Activated CD4-positive, alpha-beta T cell treated with anti-CD3 and anti-CD28 coated beads, Interleukin-2, amount 50 U/mL, for 1 hour (primary cell): Measurements from ENCODE around the gene MSMP.

Source experiments
- DNase-seq: peaks from one replicate; pipeline ENCODE4 v3.0.0-alpha.2; 2020

The MSMP gene

GRCh38 chr9:35769763-35770162 lies 15.7 kb upstream of the MSMP start:
- no peak for DNase-seq

DNA sequence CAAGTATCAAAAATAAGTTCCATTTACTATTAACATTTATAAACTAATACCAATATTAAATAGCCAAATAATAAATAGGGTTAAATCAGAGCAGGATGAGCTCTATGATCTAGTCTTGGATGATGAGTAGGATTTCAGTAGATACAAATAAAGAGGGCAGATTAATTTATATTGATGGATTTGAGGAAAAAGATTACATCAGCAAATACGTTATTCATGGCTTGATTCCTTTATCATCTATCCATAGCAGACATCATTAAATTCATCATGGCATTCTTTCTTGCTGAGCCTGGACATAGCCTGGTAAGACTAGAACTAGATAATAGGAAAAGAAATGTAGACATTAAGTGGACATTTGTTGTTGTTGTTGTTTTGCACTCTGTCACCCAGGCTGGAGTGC lies 13.4 kb upstream of the MSMP start:
- no peak for DNase-seq

DNA sequence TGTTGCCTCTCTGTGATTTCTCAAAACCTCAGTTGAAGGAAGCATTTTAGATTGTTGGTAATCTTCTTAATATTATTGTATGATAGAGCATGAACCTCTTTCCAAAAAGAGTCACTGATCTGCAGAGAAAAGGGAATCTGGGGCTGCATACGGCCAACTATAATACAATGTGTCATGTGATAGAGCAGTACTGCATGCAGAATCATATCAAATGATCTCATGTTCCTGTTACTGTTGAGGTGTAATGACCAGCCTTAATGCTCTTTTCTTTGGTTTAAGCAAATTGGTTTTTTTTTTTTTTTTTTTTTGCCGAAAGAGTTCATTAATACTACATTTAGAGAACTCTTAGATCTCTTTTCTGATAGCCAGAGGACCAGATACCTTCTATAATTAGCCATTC lies 12.9 kb upstream of the MSMP start:
- no peak for DNase-seq

- no peak for DNase-seq
These were observed 9.7 kb upstream of the MSMP start for GRCh38 chr9:35763803-35764202.

DNA sequence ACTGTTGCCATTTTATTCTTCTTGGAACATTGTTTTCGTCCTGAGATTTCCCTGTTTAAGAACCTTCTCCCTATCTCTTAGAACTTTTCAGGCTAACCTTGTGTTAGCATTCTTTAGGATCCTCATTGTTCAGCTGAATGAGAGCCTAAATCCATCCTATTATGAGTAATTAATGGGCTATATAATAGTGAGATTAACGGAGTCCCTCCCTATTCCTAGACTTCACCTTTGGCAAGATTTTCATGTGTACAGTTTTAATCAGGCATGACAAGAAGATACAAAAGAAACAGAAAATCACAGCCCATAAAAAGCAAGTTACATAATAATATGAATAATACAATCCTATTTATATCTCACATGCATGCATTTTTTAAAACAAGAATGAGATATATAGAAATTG lies 9.1 kb upstream of the MSMP start:
- DNase-seq: no peak

- no peak for DNase-seq
These were observed 6.6 kb upstream of the MSMP start for GRCh38 chr9:35760651-35761050.

GRCh38 chr9:35759795-35760194 lies 5.7 kb upstream of the MSMP start:
- DNase-seq: no peak

DNA sequence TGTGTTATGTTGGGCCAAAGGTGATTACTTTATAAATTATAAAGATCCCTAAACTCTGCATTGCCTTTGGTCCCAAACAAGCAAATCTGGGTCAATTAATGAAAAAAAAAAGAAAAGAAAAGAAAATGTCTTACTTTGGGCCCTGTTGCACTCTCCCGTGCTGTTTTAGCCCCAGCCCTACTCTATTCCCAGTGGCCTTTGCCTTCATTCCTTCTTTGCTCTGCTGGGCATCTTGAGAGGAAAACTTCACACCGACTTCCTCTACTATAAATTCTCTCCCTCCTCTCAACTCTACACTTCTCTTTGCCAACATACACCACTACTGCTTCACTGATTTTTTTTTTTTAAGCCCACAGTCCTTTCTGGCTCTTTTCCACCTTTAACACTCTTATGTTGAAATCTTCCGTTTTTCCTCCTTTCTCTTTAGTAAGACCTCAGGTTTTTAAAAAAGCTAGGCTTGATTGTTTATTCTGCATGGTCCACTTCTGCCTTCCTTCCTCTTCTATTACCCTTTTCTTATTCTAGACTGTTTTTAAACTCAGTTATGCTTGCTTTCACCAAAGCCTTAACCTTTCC lies 4.5 kb upstream of the MSMP start:
- no peak for DNase-seq

DNA sequence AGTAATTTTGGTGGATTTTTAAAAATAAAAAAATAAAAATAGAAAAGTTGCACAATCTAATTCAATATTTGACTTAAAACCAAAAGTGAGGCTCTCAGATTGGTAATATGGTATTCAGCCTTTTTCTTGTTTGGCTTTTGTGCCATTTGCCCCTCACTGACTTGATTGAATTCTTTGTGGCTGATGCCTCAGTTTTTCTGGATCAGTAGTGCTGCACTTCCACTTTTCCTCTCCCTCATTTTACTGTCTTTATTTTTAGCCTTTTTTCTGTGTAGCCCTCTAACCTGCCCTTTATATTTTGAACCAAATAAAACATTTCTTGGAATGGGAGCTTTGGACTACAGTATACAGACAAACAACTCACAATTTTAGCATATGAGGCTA lies 3.8 kb upstream of the MSMP start:
- DNase-seq: no peak

DNA sequence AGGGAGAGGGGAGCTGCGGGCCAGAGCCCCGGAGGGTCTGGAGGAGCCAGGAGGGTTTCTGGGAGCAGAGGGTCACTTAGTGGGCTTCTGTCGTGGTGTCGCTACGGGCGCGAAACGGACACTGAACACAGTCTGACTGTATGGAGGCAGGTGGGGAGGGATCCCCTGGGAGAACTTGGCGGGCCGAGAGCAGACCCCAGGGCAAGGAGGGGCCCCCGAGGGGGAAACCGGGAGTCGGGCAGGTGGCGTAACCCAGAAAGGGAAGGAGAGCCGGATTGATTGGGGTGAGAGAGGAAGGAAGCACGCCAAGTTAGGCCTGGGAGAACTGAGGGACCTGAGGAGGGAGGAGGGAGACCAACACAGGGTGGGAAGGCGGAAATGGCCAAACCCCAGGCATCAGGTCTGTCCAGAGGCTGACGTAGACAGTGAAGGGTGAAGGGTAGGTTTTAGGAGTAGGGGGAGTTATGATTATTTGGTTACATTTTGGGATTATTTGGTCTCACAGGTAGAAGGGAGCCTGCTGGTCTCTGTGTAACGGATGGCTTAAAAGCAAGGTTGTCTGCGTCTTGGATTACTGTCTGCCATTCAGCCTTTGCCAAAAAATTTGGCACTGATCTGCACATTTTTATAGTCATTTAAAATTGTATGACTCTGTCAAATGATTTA lies 3.3 kb upstream of the MSMP start:
- DNase-seq: no peak

DNA sequence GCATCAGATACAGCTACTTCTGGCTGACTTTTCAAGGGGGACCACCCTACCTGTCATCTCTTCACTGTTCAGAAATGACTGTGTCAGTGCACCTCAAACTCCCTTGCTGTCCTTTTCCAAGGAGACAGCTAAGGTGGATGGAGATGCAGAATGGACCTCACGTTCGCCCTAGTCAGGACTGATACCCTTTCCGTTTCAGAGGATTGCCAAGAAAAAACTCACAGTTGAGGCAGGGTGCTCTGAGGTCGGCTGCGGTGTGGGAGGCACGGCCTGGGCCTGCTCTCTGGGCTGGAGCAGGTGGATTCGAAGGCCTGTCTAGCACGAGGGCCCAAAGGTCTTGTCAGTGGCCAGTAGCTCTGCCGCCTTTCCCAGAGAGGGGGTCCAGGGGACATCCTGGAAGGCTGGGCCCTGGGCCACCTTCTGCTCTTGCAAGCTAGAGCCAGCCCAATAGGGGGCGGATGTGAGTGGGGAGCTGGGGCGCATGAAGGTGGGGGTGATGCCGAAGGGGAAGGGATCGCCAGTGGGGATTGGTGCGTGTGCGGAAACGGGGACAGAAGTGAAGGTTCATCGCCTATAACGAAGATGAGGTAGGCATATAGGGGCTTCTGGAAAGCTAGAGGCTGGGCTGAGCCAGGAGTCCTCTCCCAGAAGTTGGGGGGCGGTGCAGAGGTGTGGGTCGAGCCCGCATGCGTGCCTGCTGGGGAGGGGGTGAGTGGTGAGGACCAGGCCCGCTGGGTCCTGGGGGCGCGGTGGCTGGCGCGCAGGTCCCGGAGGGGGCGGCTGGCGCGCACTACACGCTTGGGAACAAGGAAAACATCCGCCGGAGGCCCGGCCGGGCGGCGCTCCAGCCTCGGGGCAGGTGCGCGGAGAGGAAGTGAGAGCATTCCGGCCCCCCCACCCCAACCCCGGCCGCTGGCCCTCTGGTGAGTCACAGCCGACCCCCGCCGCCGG lies 2.5 kb upstream of the MSMP start:
- peak; percentile 76 for DNase-seq

DNA sequence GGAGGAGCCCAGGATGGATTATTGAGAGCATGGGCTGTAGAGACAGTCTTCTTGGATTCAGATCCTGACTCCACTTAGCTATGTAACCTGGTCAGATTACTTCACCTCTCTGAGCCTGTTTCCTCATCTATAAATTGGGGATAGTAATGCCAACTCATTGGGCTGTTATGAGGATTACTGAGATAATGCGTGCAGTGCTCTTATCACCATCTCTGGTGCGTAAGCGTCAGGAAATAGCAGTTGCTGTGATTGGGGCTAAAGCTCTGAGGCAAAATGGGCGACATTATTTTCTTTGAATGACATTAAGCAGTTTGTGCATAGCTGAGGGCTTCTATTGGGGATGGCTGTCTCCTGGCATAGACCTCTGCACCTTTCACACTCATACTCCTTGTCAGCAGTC lies 995 bp upstream of the MSMP start:
- DNase-seq: no peak

- DNase-seq: no peak
These were observed 610 bp downstream of the MSMP start for GRCh38 chr9:35753466-35753865.

DNA sequence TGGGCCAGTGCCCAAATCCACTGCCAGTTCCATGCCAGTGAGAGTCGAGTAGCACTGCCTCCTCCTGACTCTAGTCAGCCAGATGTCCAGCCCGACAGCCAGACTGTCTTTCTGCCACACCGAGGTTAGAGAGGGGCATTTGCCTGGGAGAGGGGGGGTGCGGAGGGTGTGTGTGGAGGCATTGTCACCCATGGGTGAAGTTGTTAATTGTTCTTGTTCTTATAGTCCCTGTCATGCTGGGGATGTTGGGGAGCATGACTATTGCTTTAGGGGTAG lies 3.9 kb downstream of the MSMP start:
- DNase-seq: no peak

DNA sequence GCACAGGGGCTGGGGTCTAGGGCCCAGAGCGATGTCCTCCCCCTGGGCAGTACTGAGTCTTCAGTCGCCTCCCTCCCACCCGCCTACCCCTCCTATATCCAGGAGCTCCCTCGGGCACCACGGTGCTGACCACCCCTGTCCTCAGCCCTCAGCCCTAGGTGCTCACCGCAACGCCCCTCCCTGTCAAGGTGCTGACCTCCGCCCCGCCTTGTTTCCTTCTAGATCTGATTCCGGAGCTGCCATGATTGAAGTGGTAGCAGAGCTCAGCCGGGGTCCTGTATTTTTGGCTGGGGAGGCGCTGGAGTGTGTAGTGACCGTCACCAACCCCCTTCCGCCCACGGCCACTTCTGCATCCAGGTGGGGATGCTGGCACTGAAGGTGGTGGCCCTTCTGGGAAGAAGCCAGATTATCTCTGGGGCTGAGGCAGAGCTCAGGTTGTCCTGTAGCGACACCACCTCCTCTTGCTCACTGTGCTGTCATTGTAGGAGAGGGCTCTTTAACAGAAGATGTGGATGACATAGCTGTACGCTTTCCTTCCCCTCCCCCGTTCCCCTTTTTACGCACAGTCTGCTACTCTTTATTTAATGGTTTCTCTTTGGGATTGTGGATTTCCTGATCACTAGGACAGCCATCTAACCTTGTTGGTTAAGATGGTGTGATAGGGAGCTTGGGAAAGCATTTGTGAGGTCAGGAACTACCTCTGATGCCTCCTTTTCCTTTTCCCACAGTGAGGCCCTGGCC lies 4.4 kb downstream of the MSMP start:
- DNase-seq: peak; percentile 25

DNA sequence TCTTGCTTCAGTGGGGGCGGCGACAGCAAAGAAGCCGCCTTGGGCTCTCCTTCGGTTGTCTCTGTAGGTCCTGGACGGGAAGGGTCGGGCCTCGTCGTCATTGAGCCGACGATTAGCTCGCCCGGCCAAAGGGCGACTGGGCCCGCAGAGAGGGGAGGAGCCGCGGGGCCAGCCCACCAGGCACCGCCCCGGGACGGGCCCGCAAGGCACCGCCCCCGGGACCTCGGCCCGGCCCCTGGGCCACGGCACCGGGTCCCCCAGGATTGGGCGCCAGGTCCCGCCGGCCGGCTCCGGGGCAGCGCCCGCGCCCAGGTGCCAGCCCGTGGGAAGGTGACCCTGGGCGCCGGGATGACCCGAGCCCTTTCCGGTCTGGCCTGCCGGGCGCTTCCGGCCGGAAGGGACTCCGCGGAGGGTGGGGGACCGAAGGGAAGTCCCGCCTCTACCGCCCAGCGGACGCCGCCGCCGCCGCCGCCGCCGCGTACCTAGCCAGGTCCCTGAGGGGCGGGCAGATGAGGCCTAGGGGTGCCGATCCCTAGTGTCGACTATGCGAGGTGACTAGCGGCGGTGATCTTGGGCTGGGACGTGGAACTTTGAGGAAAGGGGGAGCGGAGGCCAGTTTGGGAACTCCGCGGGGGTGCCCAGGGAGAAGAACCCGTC lies 5.1 kb downstream of the MSMP start, which contains the start of the genes GBA2 and RGP1:
Gene GBA2 (minus strand): TSS at position 371 of the 657 bp plus-strand sequence. CDS start 524 bp downstream, outside the sequence.
Gene RGP1 (plus strand): TSS at position 430 of the 657 bp plus-strand sequence. CDS start 469 bp downstream, outside the sequence.
- peak; percentile 48 for DNase-seq

- no peak for DNase-seq
These were observed 5.7 kb downstream of the MSMP start for GRCh38 chr9:35748242-35748857.

GRCh38 chr9:35746583-35746982 lies 7.5 kb downstream of the MSMP start:
- no peak for DNase-seq

GRCh38 chr9:35745569-35745968 lies 8.5 kb downstream of the MSMP start:
- DNase-seq: no peak

DNA sequence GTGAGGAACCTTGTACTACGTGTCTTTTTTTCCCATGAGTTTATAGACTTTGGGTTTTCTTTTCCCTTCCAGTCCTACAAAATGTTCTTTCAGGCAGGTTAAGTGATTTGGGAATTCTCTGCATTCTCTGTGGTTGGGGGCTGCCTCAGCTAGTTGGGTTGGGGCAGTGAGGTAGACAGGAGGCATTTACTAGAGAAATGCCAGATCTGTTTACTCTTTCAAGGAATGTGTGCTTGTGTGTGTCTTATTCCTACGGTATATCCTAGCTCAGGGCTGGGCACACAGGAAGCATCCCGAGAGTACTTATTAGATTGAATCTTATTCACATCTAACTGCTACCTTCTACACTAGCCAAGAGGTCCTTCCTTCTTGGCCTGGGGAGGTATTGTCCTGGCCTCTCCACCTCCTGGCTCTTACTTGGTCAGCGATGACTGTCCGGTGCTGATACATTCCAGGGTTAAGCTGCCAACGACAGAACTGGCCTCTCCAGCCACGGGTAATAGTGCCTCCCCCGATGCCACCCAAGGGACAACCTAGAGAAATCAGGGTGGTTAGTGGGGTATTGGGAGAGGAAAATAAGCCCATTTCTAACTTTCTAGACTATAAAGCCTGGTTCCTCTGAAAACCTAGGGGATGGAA lies 10.1 kb downstream of the MSMP start:
- DNase-seq: no peak

GRCh38 chr9:35743452-35743851 lies 10.6 kb downstream of the MSMP start:
- no peak for DNase-seq

DNA sequence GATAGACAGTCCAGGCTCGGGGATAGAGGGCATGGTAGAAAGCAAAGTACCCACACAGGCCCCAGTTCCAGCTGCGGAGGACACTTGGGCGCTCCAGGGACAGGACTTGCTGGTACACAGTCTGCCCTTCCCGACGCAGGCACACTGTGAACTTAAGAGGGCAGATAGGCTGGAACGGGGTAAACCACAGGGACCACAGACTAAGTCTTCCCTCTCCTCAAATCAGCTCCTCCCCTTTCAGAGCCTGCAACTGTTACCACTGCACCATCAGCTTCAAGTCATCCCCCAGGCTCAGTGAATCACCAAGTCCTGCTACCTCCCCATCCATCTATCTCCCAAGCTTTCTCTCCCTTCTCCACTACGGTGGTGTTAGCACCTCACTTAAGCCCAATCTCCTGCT lies 12.3 kb downstream of the MSMP start:
- DNase-seq: no peak
